ENCODE measurements around the gene HERC4.
"Not testable (repeated sequence)": the region's sequence is repeated elsewhere in the genome, so short reads cannot be mapped to it uniquely, and the experiment has no call there.

HERC4 gene

DNA sequence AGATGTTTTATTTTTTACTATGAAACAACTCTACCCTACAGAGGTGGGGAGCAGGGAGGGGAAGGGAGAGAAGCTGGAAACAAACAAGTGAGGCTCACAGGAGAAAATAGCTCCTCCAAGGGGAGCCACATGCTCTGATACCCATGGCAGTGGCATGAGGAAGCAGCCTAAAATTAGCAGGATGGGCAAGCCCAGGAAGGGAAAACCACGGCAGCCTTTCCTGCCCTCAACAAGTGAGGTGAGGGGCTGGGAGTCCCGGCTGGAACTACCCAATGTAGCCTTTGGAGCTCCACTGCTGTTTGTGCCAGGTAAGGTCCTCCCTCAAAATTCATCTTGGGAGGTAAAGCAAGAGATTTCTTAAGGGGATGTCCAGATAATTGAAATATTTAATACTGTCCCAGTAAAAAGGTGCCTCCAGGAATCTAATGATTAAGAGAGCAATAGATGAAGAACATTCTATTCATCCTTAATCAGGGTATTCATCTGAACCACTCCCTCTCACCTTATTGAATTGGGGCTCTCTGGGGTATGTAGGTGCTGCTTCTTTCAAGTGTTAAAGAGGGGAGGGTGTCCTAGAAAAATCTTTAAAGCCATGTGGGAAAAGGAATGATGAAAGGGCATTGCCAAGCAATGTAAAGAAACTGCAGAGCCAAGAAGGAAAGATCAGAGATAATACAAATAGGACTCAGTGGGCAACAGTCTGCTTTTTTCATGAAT, 12.8 kb upstream of the HERC4 start:
- no peak for DNase-seq (ENCODE audit: low read depth)

DNA sequence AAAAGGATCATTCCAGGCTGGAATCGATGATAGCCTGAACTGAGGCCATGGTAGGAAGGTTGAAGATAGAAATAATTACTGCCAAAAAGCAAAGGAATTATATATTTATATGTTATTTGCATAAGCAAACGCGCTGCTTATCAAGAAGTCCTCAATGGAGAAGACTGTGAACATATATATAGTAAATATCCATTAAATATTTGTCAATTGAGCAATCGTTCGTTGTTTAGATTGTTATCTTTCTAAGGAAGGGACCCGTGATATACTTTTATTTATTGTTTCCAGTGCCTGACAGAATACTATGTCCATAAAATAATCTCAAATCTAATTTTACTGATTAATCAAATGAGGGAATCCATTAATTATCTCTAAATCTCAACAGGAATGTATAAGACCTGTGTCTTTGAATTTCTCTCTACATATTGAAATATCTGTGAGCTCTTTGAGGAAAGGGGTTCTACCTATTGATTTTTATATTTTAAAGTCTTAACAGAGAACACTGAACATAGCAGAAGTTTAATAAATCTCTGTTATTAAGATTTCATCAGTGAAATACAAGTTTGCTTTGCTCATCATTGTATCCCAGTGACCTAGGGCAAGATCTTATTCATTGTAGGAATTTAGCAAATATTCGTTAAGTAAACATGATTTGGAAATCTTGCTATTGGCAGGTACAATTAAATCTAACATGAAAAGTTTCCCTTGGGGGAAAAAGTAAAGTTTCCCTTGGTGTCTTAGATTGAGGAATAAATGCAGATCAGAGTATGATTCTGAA, 12.0 kb upstream of the HERC4 start:
- DNase-seq (ENCODE audit: low read depth): peak; percentile 70

DNA sequence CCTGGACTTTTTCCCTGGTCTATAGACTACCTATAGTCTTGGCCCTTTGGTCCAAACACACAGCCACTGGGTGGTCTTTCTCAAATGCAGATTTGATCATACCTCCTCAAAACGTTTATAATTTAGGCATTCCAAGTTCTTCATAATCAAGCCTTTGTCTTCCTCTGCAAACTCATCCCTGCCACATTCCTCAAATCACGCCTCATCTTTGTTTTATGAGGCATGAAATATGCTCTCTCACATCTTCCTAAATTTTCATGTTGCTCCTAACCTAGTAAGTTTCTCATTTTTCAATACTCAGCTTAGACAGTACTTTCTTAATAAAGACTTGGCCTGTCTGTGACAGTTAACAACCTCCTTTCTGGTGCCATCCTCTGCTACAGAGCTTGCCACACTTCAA, 10.9 kb upstream of the HERC4 start:
- no peak for DNase-seq (ENCODE audit: low read depth)

DNA sequence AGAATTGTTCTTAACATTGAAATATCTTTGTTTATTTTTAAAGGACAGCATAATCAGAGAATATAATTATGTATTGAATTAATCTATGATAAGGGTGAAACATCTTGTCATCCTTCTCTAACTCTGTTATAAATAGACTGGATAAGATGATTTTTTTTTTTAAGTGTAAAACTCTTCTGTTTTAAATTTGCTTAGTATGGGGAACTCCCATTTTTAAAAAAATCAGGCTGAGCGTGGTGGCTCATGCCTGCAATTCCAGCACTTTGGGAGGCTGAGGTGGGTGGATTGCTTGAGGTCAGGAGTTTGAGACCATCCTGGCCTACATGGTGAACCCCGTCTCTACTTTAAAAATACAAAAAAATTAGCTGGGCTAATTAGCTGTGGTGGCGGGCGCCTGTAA, 9.4 kb upstream of the HERC4 start:
- DNase-seq (ENCODE audit: low read depth): no peak

DNA sequence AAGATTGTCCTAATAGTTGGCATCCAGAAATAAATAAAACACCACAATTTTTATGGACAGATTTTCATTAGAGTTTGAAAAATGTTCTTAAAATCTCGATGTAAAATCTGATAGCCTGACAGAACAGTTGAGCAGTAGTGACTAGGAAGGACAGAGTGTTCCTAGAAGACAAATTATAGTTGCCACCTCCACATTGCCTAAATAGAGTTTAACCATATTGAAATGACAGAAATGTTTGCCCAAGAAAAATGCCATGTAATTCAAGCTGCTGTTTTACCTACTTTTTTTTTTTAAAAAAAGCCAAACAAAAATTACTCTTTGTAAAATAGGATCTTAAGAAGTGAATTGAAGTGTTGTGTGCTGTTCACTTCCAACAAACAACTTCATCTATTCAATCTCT, 8.9 kb upstream of the HERC4 start:
- DNase-seq (ENCODE audit: low read depth): no peak

DNA sequence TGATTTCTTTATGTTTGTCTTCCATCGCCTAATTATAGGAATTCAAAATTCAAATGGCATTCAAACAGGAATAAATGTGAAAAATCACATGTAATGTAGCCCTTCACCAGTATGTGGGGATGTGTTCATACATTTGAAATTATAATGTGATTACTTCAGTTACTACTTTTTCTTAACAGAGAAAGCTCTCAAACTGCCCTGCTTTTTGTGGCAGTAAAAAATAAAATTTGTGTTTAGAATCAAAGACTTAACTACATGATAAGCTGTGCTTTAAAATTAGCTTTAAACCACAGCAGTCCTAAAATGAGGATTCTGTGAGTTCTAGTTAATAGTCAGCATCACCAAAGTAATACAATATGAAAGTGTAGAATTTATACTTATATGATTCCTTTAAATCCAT, 7.8 kb upstream of the HERC4 start:
- peak; percentile 52 for DNase-seq (ENCODE audit: low read depth)

DNA sequence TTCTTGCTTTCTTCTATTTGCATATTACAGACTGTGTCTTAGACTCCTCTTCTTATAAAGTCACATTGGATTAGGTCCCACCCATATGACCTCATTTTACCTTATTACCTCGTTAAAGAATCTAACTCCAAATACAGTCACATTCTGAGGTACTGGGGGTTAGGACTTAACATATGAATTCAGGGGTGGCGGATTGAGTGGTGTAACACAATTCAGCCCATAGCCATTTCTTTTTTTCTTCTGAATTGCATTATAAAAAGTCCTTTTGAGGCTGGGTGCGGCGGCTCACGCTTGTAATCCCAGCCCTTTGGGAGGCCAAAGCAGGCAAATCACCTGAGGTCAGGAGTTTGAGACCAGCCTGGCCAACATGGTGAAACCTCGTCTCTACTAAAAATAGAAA, 6.8 kb upstream of the HERC4 start:
- no peak for DNase-seq (ENCODE audit: low read depth)

DNA sequence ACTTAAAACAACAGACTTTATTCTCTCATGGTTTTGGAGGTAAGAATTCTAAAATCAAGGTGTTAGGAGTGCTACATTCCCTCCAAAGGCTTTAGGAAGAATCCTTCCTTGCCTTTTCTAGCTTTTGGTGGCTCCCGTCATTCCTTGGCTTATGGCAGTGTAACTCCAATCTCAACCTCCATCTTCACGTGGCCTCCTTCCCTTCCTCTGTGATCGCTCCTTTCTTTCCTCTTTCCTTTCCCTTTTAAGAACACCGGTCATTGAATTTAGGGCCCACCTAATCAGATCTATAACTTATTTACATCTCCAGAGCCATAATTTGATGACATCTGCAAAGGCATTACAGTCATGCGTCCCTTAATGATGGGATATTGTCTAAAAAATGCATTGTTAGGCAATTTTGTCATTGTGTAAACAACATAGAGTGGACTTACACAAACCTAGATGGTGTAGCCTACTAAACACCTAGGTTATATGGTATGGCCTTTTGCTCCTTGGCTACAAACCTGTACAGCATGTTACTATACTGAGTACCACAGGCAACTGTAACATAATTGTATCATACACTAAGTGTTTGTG, 5.9 kb upstream of the HERC4 start:
- no peak for DNase-seq (ENCODE audit: low read depth)

DNA sequence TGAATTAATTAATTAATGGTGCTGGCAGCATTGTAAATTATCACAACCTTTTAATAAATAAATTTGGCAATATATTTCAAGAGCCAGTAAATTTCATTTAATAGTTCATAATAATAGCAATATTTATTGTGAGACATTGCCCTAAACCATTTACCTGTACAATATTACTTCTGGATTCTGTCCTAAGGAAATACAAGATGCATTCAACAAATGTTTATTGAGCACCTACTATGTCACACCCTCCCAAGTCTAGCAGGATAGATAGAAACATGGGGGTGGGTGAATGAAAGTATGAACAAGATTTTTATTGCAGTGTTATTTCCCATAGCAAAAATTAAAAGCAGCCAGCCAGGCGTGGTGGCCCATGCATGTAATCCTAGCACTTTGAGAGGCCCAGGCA, 4.4 kb upstream of the HERC4 start:
- no peak for DNase-seq (ENCODE audit: low read depth)

DNA sequence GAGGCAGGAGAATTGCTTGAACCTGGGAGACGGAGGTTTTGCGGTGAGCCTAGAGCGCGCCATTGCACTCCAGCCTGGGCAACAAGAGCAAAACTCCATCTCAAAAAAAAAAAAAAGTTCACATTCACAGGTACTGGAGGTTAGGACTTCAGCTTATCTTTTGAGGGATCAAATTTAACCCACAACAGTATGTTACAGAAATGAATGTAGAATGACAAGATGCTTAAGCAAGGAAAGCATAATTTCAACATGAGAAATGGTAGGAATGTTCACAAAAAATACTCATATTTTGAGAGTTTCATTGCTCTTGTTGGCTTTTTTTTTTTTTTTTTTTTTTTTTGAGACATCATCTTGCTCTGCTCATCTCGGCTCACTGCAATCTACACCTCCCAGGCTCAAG, 1.9 kb upstream of the HERC4 start:
- DNase-seq (ENCODE audit: low read depth): no peak

DNA sequence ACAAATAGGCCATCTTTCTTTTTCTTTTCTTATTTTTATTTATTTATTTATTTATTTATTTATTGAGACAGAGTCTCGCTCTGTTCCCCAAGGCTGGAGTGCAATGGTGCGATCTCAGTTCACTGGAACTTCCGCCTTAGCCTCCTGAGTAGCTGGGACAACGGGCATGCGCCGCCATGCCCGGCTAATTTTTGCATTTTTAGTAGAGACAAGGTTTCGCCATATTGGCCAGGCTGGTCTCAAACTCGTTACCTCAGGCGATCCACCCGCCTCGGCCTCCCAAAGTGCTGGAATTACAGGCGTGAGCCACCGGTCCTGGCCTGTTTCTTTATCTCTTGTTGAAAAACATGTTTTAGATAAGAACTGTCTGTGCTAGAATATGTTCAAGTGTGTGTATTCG, 998 bp upstream of the HERC4 start:
- DNase-seq (ENCODE audit: low read depth): not testable (repeated sequence)

DNA sequence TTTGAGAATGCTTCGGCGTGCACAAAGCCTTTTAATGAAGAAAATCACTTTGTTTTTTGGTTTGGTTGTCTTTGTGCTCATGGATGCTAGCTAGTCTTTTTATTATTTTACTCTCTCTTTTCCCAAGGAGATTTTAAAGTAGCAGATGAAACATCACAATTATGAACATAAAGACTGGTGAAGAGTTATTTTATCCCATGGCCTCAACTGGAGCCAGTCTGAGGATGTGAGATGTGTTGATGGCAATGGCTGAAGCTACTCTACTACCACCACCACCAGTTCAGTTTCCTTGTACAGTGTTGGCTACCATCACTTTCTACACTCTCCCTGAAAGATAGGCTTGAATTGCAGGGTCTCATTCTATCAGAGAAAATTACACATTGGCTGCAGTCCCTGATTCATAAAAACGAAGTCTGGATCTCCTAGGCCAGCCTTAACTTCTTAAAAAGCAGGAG, 494 bp upstream of the HERC4 start:
- DNase-seq (ENCODE audit: low read depth): no peak

DNA sequence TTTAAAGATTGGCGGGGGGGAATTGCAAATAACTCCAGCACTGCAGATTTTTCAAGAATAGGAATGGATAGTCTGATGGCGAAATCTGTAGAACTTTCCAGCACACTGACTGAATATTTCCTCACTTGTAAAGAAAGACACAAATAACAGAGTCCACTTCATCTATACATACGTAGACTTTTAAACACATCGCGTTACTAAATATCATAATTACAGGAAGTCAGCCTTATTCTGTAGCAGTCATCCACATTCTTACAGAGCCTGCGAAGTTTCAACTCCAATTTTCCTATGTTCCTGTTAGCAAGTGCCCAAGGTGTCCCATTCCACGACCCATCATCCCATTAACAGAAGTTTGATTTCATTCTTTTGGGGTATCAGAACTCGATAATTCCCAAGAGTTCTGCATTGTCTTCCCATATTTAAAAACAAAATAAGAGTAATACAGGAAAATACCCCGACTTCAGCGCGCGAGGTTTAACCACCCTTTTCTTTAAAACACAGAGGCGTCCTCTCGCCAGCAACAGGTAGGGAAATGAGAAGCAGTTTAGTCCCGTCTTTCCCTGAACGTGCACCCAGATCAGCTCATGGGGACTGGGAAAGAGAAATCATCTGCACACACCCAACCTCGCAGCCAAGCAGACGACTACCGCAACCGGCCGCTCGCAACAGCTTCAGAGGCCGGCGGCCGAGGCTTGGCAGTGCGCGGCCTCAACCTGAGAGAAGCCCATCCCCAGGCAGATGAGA, 880 bp downstream of the HERC4 start:
- peak; percentile 39 for DNase-seq (ENCODE audit: low read depth)

DNA sequence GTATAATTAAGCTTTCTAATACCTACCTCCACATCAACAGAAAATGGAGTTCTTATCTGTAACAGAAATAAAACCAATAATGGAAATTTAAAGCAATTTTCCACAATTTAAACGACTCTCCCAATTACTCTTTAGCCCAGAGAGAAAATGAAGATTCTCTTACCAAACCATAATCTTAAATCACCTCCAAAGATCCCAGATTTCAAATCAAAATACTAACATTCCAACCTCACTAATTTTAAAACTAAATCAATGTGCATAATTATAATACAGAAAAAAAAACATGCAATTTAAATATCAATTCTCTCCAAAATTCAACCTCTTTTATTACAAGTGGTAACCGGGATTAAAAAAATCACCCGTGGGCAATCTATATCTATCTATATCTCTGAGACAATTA, 1.5 kb downstream of the HERC4 start:
- DNase-seq (ENCODE audit: low read depth): no peak

DNA sequence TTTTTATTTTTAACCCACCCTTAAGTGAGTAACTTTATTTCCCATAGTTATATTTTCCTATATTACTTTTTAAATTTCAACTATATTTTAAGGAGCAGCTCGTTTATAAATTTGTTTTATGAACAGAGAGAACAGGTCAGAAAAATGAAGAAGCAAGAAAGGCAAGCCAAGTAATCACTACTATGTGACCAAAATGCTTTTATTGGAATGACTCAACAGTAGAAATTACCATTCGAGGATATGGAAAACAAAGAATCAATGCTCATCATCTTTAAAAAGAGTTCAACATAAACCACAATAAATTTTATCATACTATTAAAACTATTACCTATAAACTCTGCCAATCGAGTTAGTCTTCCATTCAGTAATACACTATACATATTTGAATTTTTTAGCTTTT, 7.6 kb downstream of the HERC4 start:
- no peak for DNase-seq (ENCODE audit: low read depth)

DNA sequence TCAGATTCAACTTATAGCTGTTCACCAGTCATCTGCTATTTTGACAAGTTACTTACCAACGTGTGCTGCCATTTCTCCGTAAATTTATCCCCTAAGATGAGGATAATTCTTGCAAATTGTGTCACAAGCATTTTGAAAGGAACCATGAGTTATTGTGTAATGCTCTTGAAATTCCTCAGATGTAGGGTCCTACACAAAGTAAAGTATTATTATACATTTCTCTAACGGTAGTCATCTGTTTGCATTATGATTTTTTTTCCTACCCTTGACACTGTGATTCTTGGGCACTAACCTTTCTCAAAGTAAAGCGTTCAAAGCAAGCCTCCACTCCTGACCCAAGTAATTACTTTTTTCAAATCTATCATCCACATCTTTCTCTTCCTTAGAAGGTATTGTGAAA, 8.1 kb downstream of the HERC4 start:
- DNase-seq (ENCODE audit: low read depth): peak; percentile 56

DNA sequence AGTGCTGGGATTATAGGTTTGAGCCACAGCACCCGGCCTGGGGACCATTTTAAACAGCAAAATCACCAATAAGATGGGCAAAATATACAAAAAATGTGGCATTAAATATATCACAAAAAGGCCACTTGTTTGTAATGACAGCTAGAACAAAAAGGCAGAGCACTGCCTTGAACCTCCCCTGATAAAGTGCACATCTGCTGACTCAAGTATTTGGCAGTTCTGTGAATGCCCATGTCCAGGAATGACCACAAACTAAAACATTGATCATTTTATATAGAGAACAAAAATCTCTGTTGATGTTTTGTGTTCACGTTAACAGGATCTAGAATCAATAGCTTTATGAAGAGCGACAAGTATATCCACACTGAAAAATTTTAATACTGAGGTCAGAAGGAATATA, 21.5 kb downstream of the HERC4 start:
- peak; percentile 39 for DNase-seq (ENCODE audit: low read depth)

DNA sequence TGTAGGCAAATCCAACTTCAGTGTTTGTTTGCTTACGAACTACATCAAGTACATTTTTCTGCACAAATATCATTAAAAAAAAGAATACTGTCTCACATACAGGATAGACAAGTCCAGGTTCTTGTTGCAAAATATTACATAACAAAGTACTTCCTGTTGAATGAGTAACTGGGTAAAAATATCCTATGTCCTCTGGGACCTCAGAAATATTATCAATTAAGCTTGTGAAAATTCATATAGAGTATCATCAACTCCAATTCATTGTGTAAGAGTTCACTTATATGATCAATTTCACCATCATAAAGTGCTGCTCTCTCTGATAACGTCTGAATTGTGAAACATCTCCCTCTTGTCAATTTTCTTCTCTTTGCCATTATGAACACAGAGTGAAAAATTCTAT, 22.6 kb downstream of the HERC4 start:
- peak; percentile 47 for DNase-seq (ENCODE audit: low read depth)

DNA sequence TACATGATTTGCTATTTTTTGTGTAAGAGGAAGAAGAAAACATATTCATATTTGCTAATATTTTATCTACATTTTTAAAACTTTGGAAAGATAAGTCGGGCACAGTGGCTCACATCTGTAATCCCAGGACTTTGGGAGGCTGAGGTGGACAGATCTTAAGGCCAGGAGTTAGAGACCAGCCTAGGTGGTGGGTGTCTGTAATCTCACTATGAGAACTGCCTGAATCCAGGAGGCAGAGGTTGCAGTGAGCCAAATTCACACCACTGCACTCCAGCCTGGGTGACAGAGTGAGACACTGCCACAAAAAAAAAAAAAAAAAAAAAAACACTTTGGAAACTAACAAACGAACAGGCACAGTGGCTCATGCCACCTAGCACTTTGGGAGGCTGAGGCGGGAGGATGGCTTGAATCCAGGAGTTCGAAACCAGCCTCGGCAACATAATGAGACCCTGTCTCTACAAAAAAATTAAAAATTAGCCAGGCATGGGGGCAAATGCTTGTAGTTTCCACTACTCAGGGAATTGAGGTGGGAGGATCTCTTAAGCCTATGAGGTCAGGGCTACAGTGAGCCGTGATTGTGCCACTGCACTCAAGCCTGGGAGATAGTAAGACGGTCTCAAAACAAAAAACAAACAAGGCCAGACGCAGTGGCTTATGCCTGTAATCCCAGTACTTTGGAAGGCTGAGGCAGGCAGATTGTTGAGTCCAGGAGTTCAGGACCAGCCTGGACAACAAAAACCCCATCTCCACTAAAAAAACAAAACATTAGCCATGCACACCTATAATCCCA, 25.6 kb downstream of the HERC4 start:
- DNase-seq (ENCODE audit: low read depth): peak; percentile 31

DNA sequence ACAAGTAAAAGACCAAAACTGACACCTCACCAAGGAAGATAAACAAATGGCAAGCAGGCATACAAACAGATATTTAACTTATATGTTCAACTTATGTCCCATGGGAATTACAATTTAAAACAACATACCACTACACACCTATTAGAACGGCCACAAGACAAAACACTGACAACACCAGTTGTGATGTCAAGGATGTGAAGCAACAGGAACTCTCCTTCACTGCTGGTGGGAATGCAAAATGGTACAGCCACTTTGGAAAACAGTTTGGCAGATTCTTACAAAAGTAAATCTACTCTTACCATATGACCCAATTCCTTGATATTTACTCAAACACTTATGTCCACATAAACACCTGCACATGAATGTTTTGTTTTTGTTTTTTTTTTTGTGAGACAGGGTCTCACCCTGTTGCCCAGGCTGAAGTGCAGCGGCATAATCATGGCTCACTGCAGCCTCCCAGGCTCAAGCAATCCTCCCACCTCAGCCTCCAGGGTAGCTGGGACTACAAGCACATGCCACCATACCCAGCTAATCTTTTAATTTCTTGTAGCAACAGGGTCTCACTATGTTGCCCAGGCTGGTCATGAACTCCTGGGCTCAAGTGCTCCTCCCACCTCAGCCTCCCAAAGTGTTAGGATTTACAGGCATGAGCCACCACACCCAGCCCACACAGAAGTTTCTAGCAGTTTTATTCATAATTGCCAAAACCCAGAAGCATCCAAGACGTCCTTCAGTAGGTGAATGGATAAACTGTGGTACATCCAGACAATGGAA, 27.3 kb downstream of the HERC4 start:
- peak; percentile 41 for DNase-seq (ENCODE audit: low read depth)

DNA sequence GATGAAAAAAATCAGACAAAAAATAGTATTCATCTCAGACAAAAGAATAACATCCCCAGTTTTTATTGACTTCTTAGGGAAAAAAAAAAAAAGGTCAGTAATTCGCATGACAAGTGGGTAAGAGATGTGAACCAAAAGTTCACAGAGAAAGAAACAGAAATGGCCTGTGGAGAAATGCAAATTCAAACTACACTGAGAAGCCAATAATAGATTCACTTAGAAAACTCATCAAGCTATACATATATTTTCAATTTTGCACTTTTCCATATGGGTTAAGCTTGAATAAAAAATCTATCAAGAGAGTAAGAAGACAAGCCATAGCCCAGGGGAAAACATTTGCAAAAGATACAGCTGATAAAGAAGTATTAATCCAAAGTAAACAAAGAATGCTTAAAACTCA, 28.0 kb downstream of the HERC4 start:
- no peak for DNase-seq (ENCODE audit: low read depth)

Data from iris pigment epithelial cell (primary cell).